ENCODE results near the gene LRRK1. TPM values are rescaled to one million over a fixed set of nuclear protein-coding genes. Genes with fewer than 3 reads are reported as not detected.

LRRK1 gene
- total RNA-seq, 1 donor from 2014 or later, result 4.8 TPM

DNA sequence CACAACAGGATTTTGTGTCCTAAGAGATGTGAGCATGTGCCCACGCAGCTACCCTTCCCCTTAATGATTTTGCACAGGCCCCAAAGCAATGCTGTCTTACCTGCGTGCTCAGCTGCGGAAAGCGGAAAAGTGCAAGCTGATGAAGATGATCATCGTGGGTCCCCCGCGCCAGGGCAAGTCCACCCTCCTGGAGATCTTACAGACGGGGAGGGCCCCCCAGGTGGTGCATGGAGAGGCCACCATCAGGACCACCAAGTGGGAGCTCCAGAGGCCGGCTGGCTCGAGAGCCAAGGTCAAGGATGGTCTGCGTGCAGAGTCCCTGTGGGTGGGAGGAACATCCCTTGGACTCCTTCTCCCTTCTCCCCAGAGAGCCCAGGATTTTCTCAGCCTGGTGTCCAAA lies 103.1 kb downstream of the LRRK1 start:
- Mint-ChIP-seq H3K4me1 (ENCODE audit: unreplicated experiment) (peaks cover 12% of the 10 kb centered on the region), H3K27me3 (ENCODE audit: unreplicated experiment) (peaks cover 10% of the 10 kb centered on the region), H3K4me3 (ENCODE audit: unreplicated experiment) (no peak overlapping the region), H3K9me3 (ENCODE audit: unreplicated experiment) (no peaks in the 10 kb centered on the region), H3K36me3 (ENCODE audit: low read depth, unreplicated experiment) (peaks cover 7% of the 10 kb centered on the region), H3K27ac (ENCODE audit: unreplicated experiment) (no peak overlapping the region)
- TF ChIP-seq, protein P1, sequence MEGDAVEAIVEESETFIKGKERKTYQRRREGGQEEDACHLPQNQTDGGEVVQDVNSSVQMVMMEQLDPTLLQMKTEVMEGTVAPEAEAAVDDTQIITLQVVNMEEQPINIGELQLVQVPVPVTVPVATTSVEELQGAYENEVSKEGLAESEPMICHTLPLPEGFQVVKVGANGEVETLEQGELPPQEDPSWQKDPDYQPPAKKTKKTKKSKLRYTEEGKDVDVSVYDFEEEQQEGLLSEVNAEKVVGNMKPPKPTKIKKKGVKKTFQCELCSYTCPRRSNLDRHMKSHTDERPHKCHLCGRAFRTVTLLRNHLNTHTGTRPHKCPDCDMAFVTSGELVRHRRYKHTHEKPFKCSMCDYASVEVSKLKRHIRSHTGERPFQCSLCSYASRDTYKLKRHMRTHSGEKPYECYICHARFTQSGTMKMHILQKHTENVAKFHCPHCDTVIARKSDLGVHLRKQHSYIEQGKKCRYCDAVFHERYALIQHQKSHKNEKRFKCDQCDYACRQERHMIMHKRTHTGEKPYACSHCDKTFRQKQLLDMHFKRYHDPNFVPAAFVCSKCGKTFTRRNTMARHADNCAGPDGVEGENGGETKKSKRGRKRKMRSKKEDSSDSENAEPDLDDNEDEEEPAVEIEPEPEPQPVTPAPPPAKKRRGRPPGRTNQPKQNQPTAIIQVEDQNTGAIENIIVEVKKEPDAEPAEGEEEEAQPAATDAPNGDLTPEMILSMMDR (IDR thresholded peaks at IDR 0.05; ENCODE audit: unreplicated experiment), result no peak
- DNase-seq (ENCODE audit: low spot score), result no peak

DNA sequence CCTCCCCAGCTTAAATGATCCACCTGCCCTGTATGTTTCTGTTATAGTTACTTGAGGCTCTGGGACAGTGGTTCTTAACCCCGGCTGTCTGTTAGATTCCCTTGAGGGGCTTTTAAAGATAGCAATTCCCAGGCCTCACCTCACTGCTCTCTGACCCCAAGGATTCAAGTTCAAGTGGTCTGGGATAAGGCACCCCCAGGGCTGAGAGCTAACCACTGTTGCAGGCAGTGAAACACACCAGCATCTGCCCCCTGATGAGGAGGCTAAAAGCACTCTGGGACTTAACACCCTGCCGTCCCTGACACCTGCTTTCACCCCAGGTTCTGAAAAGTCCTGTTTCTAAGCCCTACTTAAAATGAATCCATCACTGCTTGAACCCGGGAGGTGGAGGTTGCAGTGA lies 103.7 kb downstream of the LRRK1 start:
- Mint-ChIP-seq H3K4me1 (ENCODE audit: unreplicated experiment) (peaks cover 14% of the 10 kb centered on the region), H3K4me3 (ENCODE audit: unreplicated experiment) (no peak overlapping the region)
- no peak for DNase-seq (ENCODE audit: low spot score)

DNA sequence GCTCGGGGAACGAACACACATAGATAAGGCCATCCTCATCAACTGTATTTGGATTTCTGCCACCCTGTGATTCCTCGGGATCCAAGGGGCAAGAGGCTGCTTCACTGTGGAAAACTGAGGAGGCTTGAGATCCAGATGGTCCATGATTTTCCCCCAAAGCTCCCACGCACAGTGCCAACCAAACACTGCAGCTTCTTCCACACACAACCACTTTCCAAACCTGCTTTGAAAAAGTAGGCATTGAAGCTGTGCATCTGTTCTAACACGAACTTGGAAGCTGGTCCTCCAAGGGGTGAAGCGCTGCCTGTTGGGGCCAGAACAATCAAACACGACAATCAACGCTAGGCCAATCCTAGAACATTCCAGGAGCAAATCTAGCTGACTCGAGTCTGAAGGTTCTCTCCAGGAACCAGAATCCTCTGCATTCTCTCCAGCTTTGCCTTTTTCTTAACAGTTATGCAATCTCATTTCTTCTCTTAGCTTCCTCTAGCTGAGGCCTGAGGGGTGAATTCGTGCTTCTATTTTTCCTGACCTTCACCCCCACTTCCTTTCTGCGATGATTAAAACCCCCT lies 104.4 kb downstream of the LRRK1 start:
- peaks cover 15% of the 10 kb centered on the region for H3K27me3 Mint-ChIP-seq (ENCODE audit: unreplicated experiment)
- peaks cover 18% of the 10 kb centered on the region for H3K4me1 Mint-ChIP-seq (ENCODE audit: unreplicated experiment)
- TF ChIP-seq, protein P1 (IDR thresholded peaks at IDR 0.05; ENCODE audit: unreplicated experiment), result no peak
- peak; percentile 1 for DNase-seq (ENCODE audit: low spot score)
- H3K4me3 Mint-ChIP-seq (ENCODE audit: unreplicated experiment), result no peak overlapping the region
- H3K9me3 Mint-ChIP-seq (ENCODE audit: unreplicated experiment), result no peaks in the 10 kb centered on the region
- peaks cover 7% of the 10 kb centered on the region for H3K36me3 Mint-ChIP-seq (ENCODE audit: low read depth, unreplicated experiment)
- H3K27ac Mint-ChIP-seq (ENCODE audit: unreplicated experiment), result no peak overlapping the region

More for the DNA sequence above, 103.7 kb downstream of the LRRK1 start:
- Mint-ChIP-seq H3K27ac (ENCODE audit: unreplicated experiment) (no peak overlapping the region), H3K27me3 (ENCODE audit: unreplicated experiment) (peaks cover 12% of the 10 kb centered on the region), H3K36me3 (ENCODE audit: low read depth, unreplicated experiment) (peaks cover 7% of the 10 kb centered on the region), H3K9me3 (ENCODE audit: unreplicated experiment) (no peaks in the 10 kb centered on the region)
- TF ChIP-seq, protein P1 (IDR thresholded peaks at IDR 0.05; ENCODE audit: unreplicated experiment), result no peak

DNA sequence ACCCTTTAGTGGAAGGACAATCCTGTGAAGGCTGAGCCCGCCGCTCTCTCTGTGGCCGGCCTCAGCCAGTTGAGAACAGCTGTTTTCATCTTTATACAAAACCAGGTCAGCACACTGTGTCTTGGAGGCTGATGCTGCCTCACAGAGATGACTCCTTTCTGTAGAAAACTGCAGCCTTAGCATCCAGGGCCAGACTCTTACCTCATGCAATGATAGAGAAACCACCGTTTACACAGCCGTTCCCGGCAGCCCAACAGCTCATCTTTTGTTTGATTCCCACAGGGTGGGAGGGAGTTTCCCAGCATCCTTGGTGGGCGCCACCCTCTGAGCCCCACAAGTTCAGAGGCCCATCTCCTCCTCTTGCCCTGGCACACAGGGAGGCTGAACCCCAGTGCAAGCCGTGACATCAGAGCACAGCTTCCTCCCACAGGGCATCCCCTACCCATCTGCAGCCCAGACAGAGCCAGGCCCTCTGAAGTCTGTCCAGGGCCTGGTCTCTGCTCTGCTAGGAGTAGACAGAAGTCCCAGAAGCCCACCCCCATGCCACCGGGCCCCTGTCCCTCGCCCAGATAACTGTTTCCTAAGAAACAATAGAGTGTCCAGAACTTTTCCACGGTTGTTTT lies 105.0 kb downstream of the LRRK1 start:
- H3K27me3 Mint-ChIP-seq (ENCODE audit: unreplicated experiment), result peaks cover 15% of the 10 kb centered on the region
- no peak for DNase-seq (ENCODE audit: low spot score)
- peaks cover 18% of the 10 kb centered on the region for H3K4me1 Mint-ChIP-seq (ENCODE audit: unreplicated experiment)
- TF ChIP-seq, protein P1 (IDR thresholded peaks at IDR 0.05; ENCODE audit: unreplicated experiment), result no peak
- no peak overlapping the region for H3K4me3 Mint-ChIP-seq (ENCODE audit: unreplicated experiment)
- H3K9me3 Mint-ChIP-seq (ENCODE audit: unreplicated experiment), result no peaks in the 10 kb centered on the region
- no peak overlapping the region for H3K27ac Mint-ChIP-seq (ENCODE audit: unreplicated experiment)
- peaks cover 7% of the 10 kb centered on the region for H3K36me3 Mint-ChIP-seq (ENCODE audit: low read depth, unreplicated experiment)

Data from endothelial cell (in vitro differentiated cells).